Fibroblast of skin of back (primary cell): ENCODE data around the gene EPHA2.

Experiments
- DNase-seq: peaks from one replicate; pipeline ENCODE4 v3.0.0-alpha.2; 2013

The EPHA2 gene

GRCh38 chr1:16149146-16149545 lies 6.7 kb downstream of the EPHA2 start:
- no peak for DNase-seq

- DNase-seq = no peak
Observed at GRCh38 chr1:16148329-16149092, 7.4 kb downstream of the EPHA2 start.

GRCh38 chr1:16147156-16147926 lies 8.5 kb downstream of the EPHA2 start:
- no peak for DNase-seq

GRCh38 chr1:16146279-16147155 lies 9.4 kb downstream of the EPHA2 start:
- DNase-seq = peak; percentile 95

- peak; percentile 95 for DNase-seq
Observed at GRCh38 chr1:16145662-16146278, 10.1 kb downstream of the EPHA2 start.

GRCh38 chr1:16145030-16145661 lies 10.7 kb downstream of the EPHA2 start:
- peak; percentile 79 for DNase-seq

GRCh38 chr1:16144325-16145029 lies 11.4 kb downstream of the EPHA2 start:
- DNase-seq = no peak

GRCh38 chr1:16143566-16144324 lies 12.1 kb downstream of the EPHA2 start:
- DNase-seq = no peak

GRCh38 chr1:16143005-16143565 lies 12.8 kb downstream of the EPHA2 start:
- no peak for DNase-seq

- no peak for DNase-seq
Observed at GRCh38 chr1:16142383-16142995, 13.4 kb downstream of the EPHA2 start.

- DNase-seq = no peak
Observed at GRCh38 chr1:16141573-16142336, 14.1 kb downstream of the EPHA2 start.

- DNase-seq = no peak
Observed at GRCh38 chr1:16140068-16140596, 15.7 kb downstream of the EPHA2 start.

GRCh38 chr1:16139473-16139962 lies 16.4 kb downstream of the EPHA2 start:
- peak; percentile 81 for DNase-seq

- no peak for DNase-seq
Observed at GRCh38 chr1:16138772-16139221, 17.1 kb downstream of the EPHA2 start.

GRCh38 chr1:16137890-16138467 lies 17.9 kb downstream of the EPHA2 start:
- DNase-seq = no peak

- DNase-seq = no peak
Observed at GRCh38 chr1:16135501-16135900, 20.4 kb downstream of the EPHA2 start.

- no peak for DNase-seq
Observed at GRCh38 chr1:16134906-16135305, 21.0 kb downstream of the EPHA2 start.
